Neural crest cell (in vitro differentiated cells): ENCODE data around the gene ASB18. TPM values are rescaled to one million over a fixed set of nuclear protein-coding genes. Genes with fewer than 3 reads are reported as not detected.
A peak's percentile ranks its signal among the peaks of the same experiment; 100 is the strongest.

ENCODE experiments used
- DNase-seq: peaks from one replicate; pipeline ENCODE4 v3.0.0; 2021; ENCODE audit warnings: low read depth, mixed read lengths, low spot score
- H3K27ac Mint-ChIP-seq: one replicate; pipeline ENCODE4 v1.8.0; 2021; ENCODE audit warnings: mild to moderate bottlenecking, mixed read lengths; ENCODE audit not compliant: unreplicated experiment
- H3K27me3 Mint-ChIP-seq: 2 replicates; pipeline ENCODE4 v1.8.0; 2021; ENCODE audit warnings: low read depth, mild to moderate bottlenecking, mixed read lengths
- H3K36me3 Mint-ChIP-seq: 2 replicates; pipeline ENCODE4 v1.8.0; 2021; ENCODE audit warnings: low read depth, mild to moderate bottlenecking, mixed read lengths
- H3K4me1 Mint-ChIP-seq: 2 replicates; pipeline ENCODE4 v1.8.0; 2021; ENCODE audit warnings: mixed read lengths
- H3K4me3 Mint-ChIP-seq: one replicate; pipeline ENCODE4 v1.8.0; 2021; ENCODE audit warnings: mild to moderate bottlenecking, mixed read lengths
- H3K9me3 Mint-ChIP-seq: 2 replicates; pipeline ENCODE4 v1.8.0; 2021; ENCODE audit warnings: mixed read lengths
- total RNA-seq: library from RNA; stranded (reverse); gene quantifications from 2 replicates; pipeline ENCODE4 v1.2.1, GENCODE V29; 2021
- TF ChIP-seq, protein P1 (sequence below): fragments of 200-600 bp; sonication (generic); conservative IDR thresholded peaks from 2 replicates; pipeline ENCODE4 v1.5.0; 2021; ENCODE audit warnings: antibody characterized with exemption, mild to moderate bottlenecking

ASB18 gene
- total RNA-seq, 1 donor from 2014 or later = not detected

DNA sequence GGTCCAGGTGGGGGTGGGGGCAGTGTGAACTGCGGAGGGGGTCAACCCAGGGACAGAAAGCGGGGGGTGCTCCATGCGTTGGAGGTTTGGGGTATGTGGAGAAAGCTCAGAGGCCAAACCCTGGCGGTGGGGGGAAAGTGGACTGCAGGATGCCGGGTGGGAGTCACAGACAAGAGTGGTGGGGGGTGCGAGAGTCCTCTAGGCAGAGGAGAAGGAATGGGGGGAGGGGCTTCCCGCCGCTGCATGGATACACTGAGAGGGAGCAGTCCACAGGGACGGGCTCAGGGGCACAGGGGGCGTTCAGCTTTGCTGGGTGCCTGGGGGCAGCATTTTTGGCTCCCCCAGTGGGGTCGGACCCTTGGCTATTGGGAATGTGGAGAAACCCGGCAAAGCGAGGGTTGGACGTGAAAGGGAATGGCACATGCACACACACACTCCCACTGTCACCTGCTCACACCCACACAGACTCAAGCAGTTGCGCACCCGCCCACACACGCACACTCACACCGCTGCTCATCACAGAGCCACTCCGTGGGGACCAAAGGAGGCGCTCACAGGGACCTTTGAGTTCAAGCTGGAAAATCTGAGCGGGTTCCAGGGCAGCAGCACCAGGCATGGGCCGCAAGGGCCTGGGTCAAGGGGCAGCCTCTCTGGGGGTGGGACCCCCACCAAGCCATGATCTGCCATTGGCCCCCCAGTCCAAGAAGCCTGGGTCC is 103.7 kb downstream of the ASB18 start:
- peaks cover 24% of the 10 kb centered on the region for H3K4me1 Mint-ChIP-seq

DNA sequence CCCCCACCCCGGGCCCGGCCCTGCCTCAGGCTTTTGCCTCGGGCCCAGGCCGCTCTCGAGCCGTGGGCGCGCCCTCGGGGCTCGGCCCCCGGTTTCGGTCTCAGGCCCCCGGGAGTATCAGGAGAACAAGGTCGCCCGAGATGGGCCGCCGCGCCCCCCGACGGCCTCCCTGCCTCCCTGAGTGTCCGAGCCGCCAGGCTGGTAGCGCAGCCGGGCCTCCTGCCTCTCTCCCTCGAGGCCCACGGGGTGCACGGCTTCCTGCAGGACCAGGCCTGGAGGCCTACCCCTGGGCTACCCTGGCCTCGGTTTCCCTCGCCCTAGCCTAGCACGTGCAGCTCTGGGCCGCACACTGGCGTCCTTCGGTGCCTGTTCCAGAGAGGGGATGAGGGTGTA is 104.4 kb downstream of the ASB18 start:
- no peak for DNase-seq
- TF ChIP-seq, protein P1, sequence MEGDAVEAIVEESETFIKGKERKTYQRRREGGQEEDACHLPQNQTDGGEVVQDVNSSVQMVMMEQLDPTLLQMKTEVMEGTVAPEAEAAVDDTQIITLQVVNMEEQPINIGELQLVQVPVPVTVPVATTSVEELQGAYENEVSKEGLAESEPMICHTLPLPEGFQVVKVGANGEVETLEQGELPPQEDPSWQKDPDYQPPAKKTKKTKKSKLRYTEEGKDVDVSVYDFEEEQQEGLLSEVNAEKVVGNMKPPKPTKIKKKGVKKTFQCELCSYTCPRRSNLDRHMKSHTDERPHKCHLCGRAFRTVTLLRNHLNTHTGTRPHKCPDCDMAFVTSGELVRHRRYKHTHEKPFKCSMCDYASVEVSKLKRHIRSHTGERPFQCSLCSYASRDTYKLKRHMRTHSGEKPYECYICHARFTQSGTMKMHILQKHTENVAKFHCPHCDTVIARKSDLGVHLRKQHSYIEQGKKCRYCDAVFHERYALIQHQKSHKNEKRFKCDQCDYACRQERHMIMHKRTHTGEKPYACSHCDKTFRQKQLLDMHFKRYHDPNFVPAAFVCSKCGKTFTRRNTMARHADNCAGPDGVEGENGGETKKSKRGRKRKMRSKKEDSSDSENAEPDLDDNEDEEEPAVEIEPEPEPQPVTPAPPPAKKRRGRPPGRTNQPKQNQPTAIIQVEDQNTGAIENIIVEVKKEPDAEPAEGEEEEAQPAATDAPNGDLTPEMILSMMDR = no peak
- H3K4me1 Mint-ChIP-seq = peaks cover 16% of the 10 kb centered on the region
- no peak overlapping the region for H3K27ac Mint-ChIP-seq
- H3K4me3 Mint-ChIP-seq = no peak overlapping the region
- no peaks in the 10 kb centered on the region for H3K36me3 Mint-ChIP-seq
- no peaks in the 10 kb centered on the region for H3K9me3 Mint-ChIP-seq
- peaks cover 75% of the 10 kb centered on the region for H3K27me3 Mint-ChIP-seq

More for the DNA sequence above, 103.7 kb downstream of the ASB18 start:
- TF ChIP-seq, protein P1 = no peak
- no peaks in the 10 kb centered on the region for H3K9me3 Mint-ChIP-seq
- H3K27me3 Mint-ChIP-seq = peaks cover 76% of the 10 kb centered on the region
- no peaks in the 10 kb centered on the region for H3K36me3 Mint-ChIP-seq
- H3K4me3 Mint-ChIP-seq = peak overlapping the region; percentile 19
- no peak for DNase-seq
- H3K27ac Mint-ChIP-seq = no peak overlapping the region

DNA sequence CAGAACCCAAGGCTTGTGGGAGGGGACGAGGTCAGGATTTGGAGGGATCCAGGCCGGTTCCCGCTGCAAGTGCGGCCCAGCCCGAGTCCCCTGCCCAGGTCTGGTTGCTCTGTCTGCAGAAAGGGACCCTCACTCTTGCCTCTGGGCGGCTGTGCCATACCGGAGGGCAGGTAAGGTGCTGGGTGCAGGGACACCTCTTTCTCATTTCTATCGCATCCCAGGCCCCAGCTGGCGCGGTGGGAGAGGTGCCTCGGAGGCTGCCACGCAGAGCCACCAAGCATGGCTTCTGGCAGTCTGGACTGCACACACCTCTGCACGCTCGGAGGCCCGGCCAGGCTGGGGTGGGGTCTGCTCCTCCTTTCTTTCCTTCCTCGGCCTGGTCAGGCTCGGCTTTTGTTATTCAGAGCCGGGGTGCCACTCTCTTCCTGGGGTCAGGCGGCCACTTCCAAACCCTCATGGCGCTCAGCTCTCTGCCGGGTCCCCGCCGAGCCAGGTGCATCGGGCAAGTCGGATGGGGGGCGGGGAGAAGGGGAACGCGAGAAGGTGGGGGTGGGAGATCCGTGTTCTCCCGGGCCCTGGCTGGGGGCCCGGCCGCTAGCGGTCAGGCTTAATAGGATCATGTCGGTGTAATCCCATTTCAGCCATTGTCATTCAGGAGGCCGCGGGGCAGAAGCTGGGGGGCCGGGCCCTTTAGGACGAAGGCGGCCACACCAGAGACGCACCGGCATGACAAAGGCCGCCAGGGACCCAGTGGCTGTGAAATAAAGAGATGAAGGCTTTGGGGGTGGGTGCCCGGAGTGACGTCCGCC is 105.0 kb downstream of the ASB18 start:
- H3K4me1 Mint-ChIP-seq = peaks cover 14% of the 10 kb centered on the region
- peaks cover 3% of the 10 kb centered on the region for H3K9me3 Mint-ChIP-seq
- peaks cover 3% of the 10 kb centered on the region for H3K36me3 Mint-ChIP-seq
- no peak overlapping the region for H3K27ac Mint-ChIP-seq
- TF ChIP-seq, protein P1 = no peak
- DNase-seq = no peak
- H3K27me3 Mint-ChIP-seq = peaks cover 75% of the 10 kb centered on the region
- peak overlapping the region; percentile 57 for H3K4me3 Mint-ChIP-seq

DNA sequence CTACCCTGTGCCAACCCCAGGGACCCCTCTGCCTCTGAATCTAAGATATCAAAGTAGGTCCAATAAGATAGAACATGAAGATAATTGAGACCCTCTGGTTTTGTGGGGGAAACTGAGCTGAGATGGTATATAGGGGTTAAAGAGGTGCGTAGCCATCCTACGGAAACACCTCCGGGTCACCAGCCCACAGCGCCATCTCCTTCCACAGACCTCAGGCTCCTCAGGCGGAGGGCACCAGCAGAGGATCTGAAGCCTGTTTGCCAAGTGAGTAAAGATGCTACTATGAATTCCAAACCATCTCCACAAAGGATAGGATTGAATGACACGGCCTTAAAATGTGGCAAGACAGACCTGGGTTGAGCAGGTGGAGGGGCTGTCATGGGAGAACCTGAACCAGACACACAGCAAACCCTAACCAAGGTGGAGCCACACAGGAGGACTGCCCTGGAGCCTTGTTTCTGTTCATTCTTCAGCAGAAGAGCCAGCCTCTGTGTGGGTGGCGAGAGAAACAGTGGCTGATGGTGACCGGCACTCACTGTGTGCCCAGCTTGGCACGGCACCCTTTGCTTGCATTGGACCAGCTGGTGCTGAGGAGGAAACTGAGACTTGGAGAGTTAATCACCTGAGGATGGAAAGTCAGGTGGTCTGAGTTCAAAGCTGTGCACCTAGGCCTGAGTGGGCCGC is 106.2 kb downstream of the ASB18 start:
- H3K27ac Mint-ChIP-seq = no peak overlapping the region
- peaks cover 3% of the 10 kb centered on the region for H3K9me3 Mint-ChIP-seq
- peaks cover 71% of the 10 kb centered on the region for H3K27me3 Mint-ChIP-seq
- peak overlapping the region; percentile 48 for H3K4me3 Mint-ChIP-seq
- no peak for DNase-seq
- TF ChIP-seq, protein P1 = no peak
- peaks cover 3% of the 10 kb centered on the region for H3K36me3 Mint-ChIP-seq
- peaks cover 14% of the 10 kb centered on the region for H3K4me1 Mint-ChIP-seq

DNA sequence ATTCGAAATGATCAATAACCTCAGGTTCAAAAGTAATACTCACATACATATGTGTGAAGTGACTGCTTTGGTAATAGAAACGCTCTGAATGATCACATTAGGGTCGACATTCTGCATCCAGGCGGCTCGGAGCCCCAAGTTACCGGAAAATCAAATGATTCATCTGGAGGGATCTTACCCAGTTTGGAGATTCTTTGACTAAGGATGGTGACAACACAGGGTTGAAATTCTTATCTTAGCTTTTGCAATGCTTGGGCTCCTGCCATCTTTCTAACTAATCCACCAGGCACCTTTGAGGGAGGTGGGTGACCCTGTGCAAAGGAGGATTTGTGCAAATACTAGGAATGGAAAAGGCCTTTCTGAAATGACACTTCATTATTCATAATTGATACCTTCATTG is 106.8 kb downstream of the ASB18 start:
- Mint-ChIP-seq H3K27me3 (peaks cover 68% of the 10 kb centered on the region), H3K4me3 (no peak overlapping the region), H3K9me3 (peaks cover 5% of the 10 kb centered on the region), H3K36me3 (peaks cover 5% of the 10 kb centered on the region), H3K4me1 (peaks cover 10% of the 10 kb centered on the region), H3K27ac (no peak overlapping the region)
- TF ChIP-seq, protein P1 = no peak
- DNase-seq = no peak
